Measurements from ENCODE around the gene ZNF185.

The ZNF185 gene

GRCh38 chrX:152913910-152914309 lies 16.0 kb downstream of the ZNF185 start:
- DNase-seq (ENCODE audit: low read depth) = no peak
- no peak overlapping the region for H3K4me3 ChIP-seq (ENCODE audit: low read depth, low read length)
- TF ChIP-seq CTCF (conservative IDR thresholded peaks at IDR 0.05; ENCODE audit: low read depth, low read length) = no peak

GRCh38 chrX:152915541-152916241 lies 17.8 kb downstream of the ZNF185 start:
- TF ChIP-seq CTCF (conservative IDR thresholded peaks at IDR 0.05; ENCODE audit: low read depth, low read length) = peak; percentile 79
- no peak overlapping the region for H3K4me3 ChIP-seq (ENCODE audit: low read depth, low read length)
- DNase-seq (ENCODE audit: low read depth) = peak; percentile 82

GRCh38 chrX:152917656-152918579 lies 20.1 kb downstream of the ZNF185 start:
- H3K4me3 ChIP-seq (ENCODE audit: low read depth, low read length) = no peak overlapping the region
- no peak for TF ChIP-seq CTCF (conservative IDR thresholded peaks at IDR 0.05; ENCODE audit: low read depth, low read length)
- DNase-seq (ENCODE audit: low read depth) = peak; percentile 34

- no peak for TF ChIP-seq CTCF (conservative IDR thresholded peaks at IDR 0.05; ENCODE audit: low read depth, low read length)
- DNase-seq (ENCODE audit: low read depth) = no peak
- H3K4me3 ChIP-seq (ENCODE audit: low read depth, low read length) = no peak overlapping the region
Observed at GRCh38 chrX:152918707-152919106, 20.8 kb downstream of the ZNF185 start.

GRCh38 chrX:152923599-152923998 lies 25.7 kb downstream of the ZNF185 start:
- no peak for DNase-seq (ENCODE audit: low read depth)
- no peak overlapping the region for H3K4me3 ChIP-seq (ENCODE audit: low read depth, low read length)
- TF ChIP-seq CTCF (conservative IDR thresholded peaks at IDR 0.05; ENCODE audit: low read depth, low read length) = no peak

- DNase-seq (ENCODE audit: low read depth) = no peak
- no peak for TF ChIP-seq CTCF (conservative IDR thresholded peaks at IDR 0.05; ENCODE audit: low read depth, low read length)
- no peak overlapping the region for H3K4me3 ChIP-seq (ENCODE audit: low read depth, low read length)
Observed at GRCh38 chrX:152925835-152926234, 28.0 kb downstream of the ZNF185 start.

All from choroid plexus epithelial cell (primary cell).